ENCODE measurements around the gene GFM1. TPM values are rescaled to one million over a fixed set of nuclear protein-coding genes. Genes with fewer than 3 reads are reported as not detected.
A peak's percentile ranks its signal among the peaks of the same experiment; 100 is the strongest.

GFM1 gene
- total and polyA plus RNA-seq, 2 of the 13 experiments (the other 11 are each of a cell fraction or from before 2014, with no cell fraction given), result 10.5 to 59.0 TPM

DNA sequence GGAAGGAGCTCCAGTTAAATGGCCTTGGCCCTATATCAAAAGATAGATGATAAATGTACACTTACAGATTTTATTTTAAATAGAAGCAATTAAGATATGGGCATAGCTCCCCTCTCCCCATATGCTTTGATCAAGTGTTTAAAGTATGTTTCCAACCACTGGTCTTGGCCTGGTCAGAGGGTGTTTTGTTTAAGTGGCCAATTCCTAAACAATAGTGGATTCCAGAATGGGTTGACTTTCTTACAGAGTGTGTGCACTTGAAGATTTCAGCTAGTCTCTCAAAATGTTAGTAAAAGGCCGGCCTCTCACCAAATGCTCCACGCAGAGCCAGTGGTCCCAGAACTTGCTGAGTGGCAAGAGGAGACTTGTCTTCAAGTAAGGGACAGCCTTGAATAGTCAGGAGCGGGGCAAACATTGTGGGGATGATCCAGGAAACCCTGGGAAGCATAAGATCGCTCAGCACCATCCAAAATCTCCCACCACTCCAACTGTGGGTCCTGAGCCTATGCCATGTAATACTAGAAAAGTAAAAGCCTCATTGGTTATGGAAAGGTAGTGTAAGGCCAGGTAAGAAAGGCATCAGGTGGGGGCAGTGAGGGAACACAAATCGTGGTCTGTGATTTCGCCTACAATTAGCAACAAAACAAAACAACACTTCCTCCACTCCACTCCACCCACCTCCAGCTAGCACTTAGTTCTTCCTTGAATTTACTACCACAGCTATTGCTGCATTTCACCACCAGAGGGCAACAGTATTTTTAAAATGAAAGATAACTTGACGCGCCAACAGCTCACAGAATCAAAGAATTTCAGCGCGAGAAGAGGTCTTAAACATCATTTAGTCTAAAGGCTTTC is 83.1 kb downstream of the GFM1 start:
- H3K4me3 ChIP-seq (replicated peaks in 1 of 3; ENCODE audit: insufficient read depth in 1 of 3, low read depth in 2 of 3, low read length in 3 of 3), result no peak overlapping the region; a peak in 1 of 6 replicates

More for the DNA sequence above, 83.1 kb downstream of the GFM1 start:
- Histone ChIP-seq H2AFZ (ENCODE audit: low read length) (no peak overlapping the region), H4K20me1 (ENCODE audit: insufficient read depth, low read length) (no peaks in the 10 kb centered on the region), H3K9ac (ENCODE audit: insufficient read depth, low read depth, low read length) (no peak overlapping the region), H3K9me3 (ENCODE audit: low read length) (no peaks in the 10 kb centered on the region), H3K36me3 (replicated peaks in 1 of 2; ENCODE audit: control insufficient read depth in 1 of 2, insufficient read depth in 2 of 2, low read length in 2 of 2) (no peaks in the 10 kb centered on the region), H3K79me2 (ENCODE audit: insufficient read depth, low read length) (no peaks in the 10 kb centered on the region), H3K27me3 (ENCODE audit: control insufficient read depth in 1 of 2, insufficient read depth in 2 of 2, low read length in 2 of 2) (no peaks in the 10 kb centered on the region), H3K4me1 (ENCODE audit: insufficient read depth, low read length) (peaks cover 30% of the 10 kb centered on the region), H3K4me2 (ENCODE audit: low read depth, low read length) (peak overlapping the region; percentile 33), H3K27ac (ENCODE audit: extremely low read length, insufficient read depth, low read length) (no peak overlapping the region)
- ATAC-seq (peak; percentile 72), DNase-seq (ENCODE audit: low spot score) (peak; percentile 44), FAIRE-seq (peak; percentile 36)
- no TSS peak for BruUV-seq (replicated peaks)
- intact Hi-C loops (cut with micrococcal nuclease; ENCODE audit: unreplicated experiment) (loop anchor here (1.0 to 5.0 kb wide), 2 partner anchors 40 to 64 kb away; no protein-coding TSS in a partner anchor), in situ Hi-C loops (cut with HindIII; ENCODE audit: extremely low pct_ligation_motif_present, low pct_unique_long_range_greater_than_20kb) (loop anchor here (5.0 kb wide), 1 partner anchor 65 kb away; no protein-coding TSS in a partner anchor)
- CTCF ChIA-PET (ENCODE audit: low intra/inter-chr PET ratio, low total read pairs), result interaction anchor here (2.7 kb wide), 1 partner anchor 63 kb away, joined by 35 read pairs; no protein-coding TSS in a partner anchor
- no peak for TF ChIP-seq ZNF451 (CRISPR knock-in tag; IDR thresholded peaks at IDR 0.05)
- TF ChIP-seq ZNF713 (CRISPR knock-in tag; IDR thresholded peaks at IDR 0.05), result no peak
- no peak for TF ChIP-seq FOSL1 (CRISPR knock-in tag; IDR thresholded peaks at IDR 0.05; ENCODE audit: borderline replicate concordance)
- no peak for TF ChIP-seq CCAR2 (optimal IDR thresholded peaks at IDR 0.05; ENCODE audit: low read depth, low read length)
- no peak for TF ChIP-seq SPEN (CRISPR knock-in tag; IDR thresholded peaks at IDR 0.05; ENCODE audit: low read depth)
- TF ChIP-seq NAIF1 (CRISPR knock-in tag; IDR thresholded peaks at IDR 0.05; ENCODE audit: borderline replicate concordance), result peak; percentile 66; the same call in 1 of the 2 replicates
- peak; percentile 64 for TF ChIP-seq STAG1 (CRISPR knock-in tag; IDR thresholded peaks at IDR 0.05)
- peak; percentile 28 for TF ChIP-seq XRCC5 (optimal IDR thresholded peaks at IDR 0.05; ENCODE audit: low read length)
- TF ChIP-seq, protein P1, sequence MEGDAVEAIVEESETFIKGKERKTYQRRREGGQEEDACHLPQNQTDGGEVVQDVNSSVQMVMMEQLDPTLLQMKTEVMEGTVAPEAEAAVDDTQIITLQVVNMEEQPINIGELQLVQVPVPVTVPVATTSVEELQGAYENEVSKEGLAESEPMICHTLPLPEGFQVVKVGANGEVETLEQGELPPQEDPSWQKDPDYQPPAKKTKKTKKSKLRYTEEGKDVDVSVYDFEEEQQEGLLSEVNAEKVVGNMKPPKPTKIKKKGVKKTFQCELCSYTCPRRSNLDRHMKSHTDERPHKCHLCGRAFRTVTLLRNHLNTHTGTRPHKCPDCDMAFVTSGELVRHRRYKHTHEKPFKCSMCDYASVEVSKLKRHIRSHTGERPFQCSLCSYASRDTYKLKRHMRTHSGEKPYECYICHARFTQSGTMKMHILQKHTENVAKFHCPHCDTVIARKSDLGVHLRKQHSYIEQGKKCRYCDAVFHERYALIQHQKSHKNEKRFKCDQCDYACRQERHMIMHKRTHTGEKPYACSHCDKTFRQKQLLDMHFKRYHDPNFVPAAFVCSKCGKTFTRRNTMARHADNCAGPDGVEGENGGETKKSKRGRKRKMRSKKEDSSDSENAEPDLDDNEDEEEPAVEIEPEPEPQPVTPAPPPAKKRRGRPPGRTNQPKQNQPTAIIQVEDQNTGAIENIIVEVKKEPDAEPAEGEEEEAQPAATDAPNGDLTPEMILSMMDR (CRISPR knock-in tag; IDR thresholded peaks at IDR 0.05), result peak; percentile 74
- TF ChIP-seq RAD21 (CRISPR knock-in tag; IDR thresholded peaks at IDR 0.05), result 0 out of 2 replicates have a peak, but pooled peaks have one; percentile 44
- no peak for TF ChIP-seq ZKSCAN8 (CRISPR knock-in tag; IDR thresholded peaks at IDR 0.05; ENCODE audit: borderline replicate concordance)
- peak; percentile 80 for TF ChIP-seq SMC3 (IDR thresholded peaks at IDR 0.05; ENCODE audit: low read length)
- TF ChIP-seq, protein P2, sequence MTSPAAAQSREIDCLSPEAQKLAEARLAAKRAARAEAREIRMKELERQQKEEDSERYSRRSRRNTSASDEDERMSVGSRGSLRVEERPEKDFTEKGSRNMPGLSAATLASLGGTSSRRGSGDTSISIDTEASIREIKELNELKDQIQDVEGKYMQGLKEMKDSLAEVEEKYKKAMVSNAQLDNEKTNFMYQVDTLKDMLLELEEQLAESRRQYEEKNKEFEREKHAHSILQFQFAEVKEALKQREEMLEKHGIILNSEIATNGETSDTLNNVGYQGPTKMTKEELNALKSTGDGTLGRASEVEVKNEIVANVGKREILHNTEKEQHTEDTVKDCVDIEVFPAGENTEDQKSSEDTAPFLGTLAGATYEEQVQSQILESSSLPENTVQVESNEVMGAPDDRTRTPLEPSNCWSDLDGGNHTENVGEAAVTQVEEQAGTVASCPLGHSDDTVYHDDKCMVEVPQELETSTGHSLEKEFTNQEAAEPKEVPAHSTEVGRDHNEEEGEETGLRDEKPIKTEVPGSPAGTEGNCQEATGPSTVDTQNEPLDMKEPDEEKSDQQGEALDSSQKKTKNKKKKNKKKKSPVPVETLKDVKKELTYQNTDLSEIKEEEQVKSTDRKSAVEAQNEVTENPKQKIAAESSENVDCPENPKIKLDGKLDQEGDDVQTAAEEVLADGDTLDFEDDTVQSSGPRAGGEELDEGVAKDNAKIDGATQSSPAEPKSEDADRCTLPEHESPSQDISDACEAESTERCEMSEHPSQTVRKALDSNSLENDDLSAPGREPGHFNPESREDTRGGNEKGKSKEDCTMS (CRISPR knock-in tag; conservative IDR thresholded peaks at IDR 0.05), result no peak
- 31% methylated on average over 10 of the region's 10 CpGs for WGBS (ENCODE audit: low lambda C conversion rate)
- POLR2A ChIA-PET, result interaction anchor here (0.8 to 1.5 kb wide), 3 partner anchors 62 to 74 kb away, joined by 3 to 6 read pairs (median 4); partner anchors contain the start of gene MFSD1
